ENCODE measurements around the gene ASPHD2. TPM values are rescaled to one million over a fixed set of nuclear protein-coding genes. Genes with fewer than 3 reads are reported as not detected.

Gene ASPHD2
- total RNA-seq, 4 donors from 2014 or later: 0.38 to 2.4 (median 1.6) TPM

DNA sequence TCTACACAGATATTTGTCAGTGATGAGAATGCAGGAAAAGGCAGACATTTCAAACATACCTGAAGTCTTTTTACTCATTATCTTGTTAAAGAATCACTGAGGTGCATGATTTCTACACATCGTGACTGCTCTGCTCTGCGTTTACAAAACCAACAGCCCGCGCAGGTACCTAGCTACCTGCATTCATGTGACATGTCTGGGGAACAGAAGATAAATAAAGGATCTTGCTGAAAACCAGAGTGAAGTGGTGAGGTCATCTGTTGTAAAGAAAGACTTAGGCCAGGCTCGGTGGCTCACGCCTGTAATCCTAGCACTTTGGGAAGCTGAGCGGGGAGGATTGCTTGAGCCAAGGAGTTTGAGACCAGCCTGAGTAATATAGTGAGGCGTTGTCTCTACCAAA lies 15.7 kb downstream of the ASPHD2 start:
- H3K36me3 ChIP-seq: no peaks in the 10 kb centered on the region
- no peaks in the 10 kb centered on the region for H3K27me3 ChIP-seq
- no peaks in the 10 kb centered on the region for H3K9me3 ChIP-seq
- H3K4me1 ChIP-seq: peaks cover 0 to 6% of the 10 kb centered on the region in 2 donors
- no peak for TF ChIP-seq CTCF (IDR thresholded peaks at IDR 0.05)
- no peak for TF ChIP-seq POLR2A (IDR thresholded peaks at IDR 0.05)
- no peak overlapping the region for H3K4me3 ChIP-seq (replicated peaks in 1 of 3)
- intact Hi-C loops (cut with DNase I): no loop called here
- H3K27ac ChIP-seq: no peak overlapping the region
- DNase-seq: peak; percentile 20 to 53
- WGBS, 2 donors: 54 to 82% methylated on average over 8 of the region's 8 CpGs

- Histone ChIP-seq H3K36me3 (peaks cover 0 to under 1% of the 10 kb centered on the region in 2 donors), H3K27me3 (no peaks in the 10 kb centered on the region), H3K4me1 (peaks cover 0 to 6% of the 10 kb centered on the region in 2 donors), H3K27ac (no peak overlapping the region), H3K4me3 (replicated peaks in 1 of 3) (no peak overlapping the region), H3K9me3 (no peaks in the 10 kb centered on the region)
- TF ChIP-seq CTCF (IDR thresholded peaks at IDR 0.05): no peak
- TF ChIP-seq POLR2A (IDR thresholded peaks at IDR 0.05): no peak
- WGBS, 2 donors: 60 to 75% methylated on average over 15 of the region's 15 CpGs
- DNase-seq: no peak
- intact Hi-C loops (cut with DNase I): no loop called here
These were observed 16.7 kb downstream of the ASPHD2 start for GRCh38 chr22:26445577-26446275.

GRCh38 chr22:26446808-26447515 lies 17.9 kb downstream of the ASPHD2 start:
- TF ChIP-seq POLR2A (IDR thresholded peaks at IDR 0.05) (no peak), CTCF (IDR thresholded peaks at IDR 0.05) (no peak)
- Histone ChIP-seq H3K4me1 (peaks cover 0 to 6% of the 10 kb centered on the region in 2 donors), H3K4me3 (replicated peaks in 1 of 3) (no peak overlapping the region), H3K9me3 (no peaks in the 10 kb centered on the region), H3K27me3 (no peaks in the 10 kb centered on the region), H3K36me3 (peaks cover 5 to 7% of the 10 kb centered on the region in 2 donors), H3K27ac (no peak overlapping the region)
- DNase-seq: no peak
- intact Hi-C loops (cut with DNase I): no loop called here
- 87 to 88% methylated on average over 17 of the region's 17 CpGs for WGBS, 2 donors

DNA sequence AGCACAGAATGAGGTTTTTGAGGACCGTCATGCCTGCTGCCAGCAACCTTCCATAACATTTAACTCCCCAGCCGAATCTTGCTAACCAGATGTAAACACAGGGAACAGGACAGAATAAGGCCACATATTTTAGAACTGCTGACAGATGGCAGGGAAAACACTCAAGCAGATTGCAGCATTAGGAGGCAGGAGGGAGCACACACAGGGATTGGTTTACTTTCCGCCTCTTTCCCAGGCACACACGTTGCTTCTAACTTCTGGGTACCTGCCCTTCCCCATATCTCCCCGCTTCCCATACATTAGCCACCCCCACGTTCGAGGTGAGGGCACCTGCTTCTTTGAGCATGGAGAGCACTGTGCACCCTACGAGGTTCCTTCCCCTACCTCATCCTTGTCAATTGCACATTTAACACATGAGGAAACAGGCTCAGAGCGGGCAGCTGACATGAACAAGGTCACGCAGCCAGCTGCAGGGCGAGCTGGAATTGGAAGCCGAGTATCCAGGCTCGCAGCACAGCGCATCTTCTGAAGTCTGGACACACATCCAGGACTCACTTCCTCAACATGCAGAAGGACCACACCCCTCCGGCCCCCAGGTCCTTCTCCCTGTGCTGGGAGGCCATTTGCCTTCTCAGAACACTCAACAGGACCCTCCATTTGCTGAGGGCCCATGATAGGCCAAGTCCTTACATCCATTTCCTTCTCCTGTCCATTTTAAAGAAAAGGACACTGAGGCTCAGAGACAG lies 18.7 kb downstream of the ASPHD2 start:
- no peaks in the 10 kb centered on the region for H3K9me3 ChIP-seq
- WGBS, 2 donors: 84 to 87% methylated on average over 14 to 15 of the region's 15 CpGs
- no peak for TF ChIP-seq CTCF (IDR thresholded peaks at IDR 0.05)
- TF ChIP-seq POLR2A (IDR thresholded peaks at IDR 0.05): no peak
- intact Hi-C loops (cut with DNase I): no loop called here
- H3K36me3 ChIP-seq: peaks cover 13% of the 10 kb centered on the region in 2 donors
- no peak overlapping the region for H3K4me3 ChIP-seq (replicated peaks in 1 of 3)
- peaks cover 0 to 6% of the 10 kb centered on the region in 2 donors for H3K4me1 ChIP-seq
- no peak overlapping the region for H3K27ac ChIP-seq
- no peak for DNase-seq
- H3K27me3 ChIP-seq: no peaks in the 10 kb centered on the region
